HL-60 (cell line): Measurements from ENCODE around the gene ACTL6A.

Experiments used
- CTCF ChIP-seq: IDR thresholded peaks from one replicate; pipeline ENCODE4 v1.5.1; 2011; ENCODE audit warnings: low read length, control low read depth, inconsistent platforms; ENCODE audit not compliant: insufficient read depth
- POLR2AphosphoS5 ChIP-seq: IDR thresholded peaks from 2 replicates; pipeline ENCODE4 v1.6.1; 2012; ENCODE audit warnings: low read depth
- REST ChIP-seq: IDR thresholded peaks from 2 replicates; pipeline ENCODE4 v1.6.1; 2012; ENCODE audit warnings: low read depth; ENCODE audit not compliant: insufficient replicate concordance
- SPI1 ChIP-seq: IDR thresholded peaks from 2 replicates; pipeline ENCODE4 v1.6.1; 2012; ENCODE audit warnings: low read depth, mild to moderate bottlenecking, borderline replicate concordance

- TF ChIP-seq REST = no peak
- no peak for TF ChIP-seq CTCF
- no peak for TF ChIP-seq SPI1
- no peak for TF ChIP-seq POLR2AphosphoS5
Measured at GRCh38 chr3:179551349-179552105, 11.2 kb upstream of the ACTL6A start.
